ENCODE data around the gene TMPRSS2. TPM values are rescaled to one million over a fixed set of nuclear protein-coding genes. Genes with fewer than 3 reads are reported as not detected.

Gene TMPRSS2
- total RNA-seq, 4 donors from 2014 or later: 0.19 to 5.0 (median 0.62) TPM; not detected in 1

DNA sequence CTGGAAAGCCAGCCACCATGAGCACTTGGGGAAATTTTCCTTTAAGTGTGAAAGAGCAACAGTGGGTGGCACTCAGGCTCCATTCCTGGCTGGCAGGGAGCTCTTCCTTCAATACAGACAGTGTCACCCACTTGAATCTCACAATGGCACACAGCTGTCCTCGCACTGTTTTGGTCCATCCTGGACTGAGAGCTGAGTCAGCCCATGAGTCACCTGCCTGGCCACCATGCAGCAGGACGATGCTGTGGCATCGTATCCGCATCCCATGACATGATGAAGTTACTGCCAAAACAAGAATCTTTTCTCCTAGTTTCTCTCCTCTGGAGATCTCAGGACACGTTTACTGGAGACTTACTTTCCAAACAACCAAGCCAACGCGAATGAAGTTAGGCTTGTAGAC lies 6.0 kb downstream of the TMPRSS2 start:
- no peak overlapping the region for H3K4me3 ChIP-seq
- peaks cover 0 to 2% (median 0%) of the 10 kb centered on the region in 3 donors for H3K4me1 ChIP-seq
- ATAC-seq: no peak
- H3K36me3 ChIP-seq: no peaks in the 10 kb centered on the region
- TF ChIP-seq POLR2AphosphoS5 (IDR thresholded peaks at IDR 0.05) (no peak), CTCF (IDR thresholded peaks at IDR 0.05) (no peak), EP300 (IDR thresholded peaks at IDR 0.05) (no peak), POLR2A (IDR thresholded peaks at IDR 0.05) (no peak)
- H3K9me3 ChIP-seq: no peaks in the 10 kb centered on the region
- 43 to 77% methylated on average over 1 to 7 of the region's 7 CpGs for WGBS, 2 donors (ENCODE audit: low coverage in 1 of 2)
- peaks cover 39% of the 10 kb centered on the region for H3K27me3 ChIP-seq
- no peak overlapping the region for H3K27ac ChIP-seq

DNA sequence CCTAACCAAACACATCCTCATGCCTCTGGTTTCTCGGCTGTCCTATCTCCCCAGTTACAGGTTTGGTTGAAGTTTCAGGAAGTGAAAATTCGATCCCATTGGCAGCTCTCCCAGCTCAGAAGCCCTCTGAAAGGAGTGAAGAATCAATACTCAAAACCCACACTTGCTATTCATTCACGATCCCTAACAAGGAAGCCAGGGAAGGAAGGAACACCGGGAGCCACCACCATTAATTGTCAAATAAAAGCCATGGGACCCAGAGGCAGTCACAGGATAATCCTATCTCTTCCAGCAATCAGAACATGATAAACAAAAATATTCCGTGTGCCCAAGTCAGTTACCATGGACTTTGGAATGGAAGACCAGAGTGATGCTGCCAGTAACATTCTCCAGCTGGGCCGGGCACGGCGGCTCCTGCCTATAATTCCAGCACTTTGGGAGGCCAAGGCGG lies 7.0 kb downstream of the TMPRSS2 start:
- 63 to 77% methylated on average over 5 to 7 of the region's 9 CpGs for WGBS, 2 donors (ENCODE audit: low coverage in 1 of 2)
- H3K4me3 ChIP-seq: no peak overlapping the region
- no peaks in the 10 kb centered on the region for H3K36me3 ChIP-seq
- no peaks in the 10 kb centered on the region for H3K9me3 ChIP-seq
- H3K4me1 ChIP-seq: no peaks in the 10 kb centered on the region
- peaks cover 29% of the 10 kb centered on the region for H3K27me3 ChIP-seq
- no peak for ATAC-seq
- TF ChIP-seq POLR2AphosphoS5 (IDR thresholded peaks at IDR 0.05): no peak
- no peak for TF ChIP-seq EP300 (IDR thresholded peaks at IDR 0.05)
- TF ChIP-seq CTCF (IDR thresholded peaks at IDR 0.05): no peak
- TF ChIP-seq POLR2A (IDR thresholded peaks at IDR 0.05): no peak
- no peak overlapping the region for H3K27ac ChIP-seq

DNA sequence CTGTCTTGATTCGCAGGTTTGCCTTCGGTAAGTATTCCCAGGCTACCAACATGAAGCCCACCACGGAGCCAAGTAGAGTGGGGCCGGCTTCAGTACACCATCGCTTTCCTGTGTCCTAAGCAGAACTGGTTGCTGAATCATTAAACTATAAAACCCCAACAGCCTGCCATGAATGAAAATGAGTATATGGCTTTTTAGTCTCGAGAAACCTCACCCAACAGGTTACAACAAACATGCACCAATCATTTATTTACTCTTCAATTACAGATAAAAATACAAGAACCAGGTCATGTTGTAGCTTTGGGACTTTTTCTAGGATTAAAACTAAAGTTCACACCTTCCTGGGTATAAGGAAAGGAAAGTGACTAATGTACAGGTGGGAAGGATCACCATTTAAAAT lies 7.6 kb downstream of the TMPRSS2 start:
- Histone ChIP-seq H3K4me3 (no peak overlapping the region), H3K27me3 (peaks cover 23% of the 10 kb centered on the region), H3K36me3 (no peaks in the 10 kb centered on the region), H3K9me3 (no peaks in the 10 kb centered on the region), H3K27ac (no peak overlapping the region), H3K4me1 (no peaks in the 10 kb centered on the region)
- 78 to 79% methylated on average over 6 of the region's 6 CpGs for WGBS, 2 donors (ENCODE audit: low coverage in 1 of 2)
- no peak for TF ChIP-seq CTCF (IDR thresholded peaks at IDR 0.05)
- no peak for TF ChIP-seq POLR2AphosphoS5 (IDR thresholded peaks at IDR 0.05)
- no peak for TF ChIP-seq POLR2A (IDR thresholded peaks at IDR 0.05)
- TF ChIP-seq EP300 (IDR thresholded peaks at IDR 0.05): no peak
- no peak for ATAC-seq

- H3K27me3 ChIP-seq: peaks cover 20% of the 10 kb centered on the region
- no peaks in the 10 kb centered on the region for H3K36me3 ChIP-seq
- H3K9me3 ChIP-seq: no peaks in the 10 kb centered on the region
- H3K4me1 ChIP-seq: no peaks in the 10 kb centered on the region
- TF ChIP-seq CTCF (IDR thresholded peaks at IDR 0.05): no peak
- TF ChIP-seq EP300 (IDR thresholded peaks at IDR 0.05): no peak
- TF ChIP-seq POLR2A (IDR thresholded peaks at IDR 0.05): no peak
- TF ChIP-seq POLR2AphosphoS5 (IDR thresholded peaks at IDR 0.05): no peak
- H3K4me3 ChIP-seq: no peak overlapping the region
- H3K27ac ChIP-seq: no peak overlapping the region
- WGBS, 2 donors (ENCODE audit: low coverage in 1 of 2): 60% methylated on average over 1 of the region's 2 CpGs; no CpG with 5 or more reads in 1 of the 2 donors
- no peak for ATAC-seq
Observed at GRCh38 chr21:41499920-41500319, 8.0 kb downstream of the TMPRSS2 start.

DNA sequence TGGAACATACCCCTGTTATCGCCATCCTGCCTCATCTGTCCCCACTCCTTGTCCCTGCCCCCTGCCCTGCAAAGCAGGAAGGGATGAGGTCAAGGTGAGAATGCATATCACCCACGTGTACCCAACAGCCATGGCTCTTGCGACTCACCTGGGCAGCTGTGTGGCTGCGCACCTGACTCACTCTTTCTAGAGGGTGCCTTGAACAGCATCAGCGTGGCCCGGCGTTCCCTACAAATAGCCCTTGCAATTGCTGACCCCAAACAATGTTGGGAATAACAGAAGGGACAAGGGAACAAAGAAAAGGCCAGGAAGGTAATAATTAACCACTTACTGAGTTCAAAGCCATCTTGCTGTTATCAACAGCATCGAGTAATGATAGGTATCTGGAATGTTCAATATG lies 10.2 kb downstream of the TMPRSS2 start:
- H3K4me1 ChIP-seq: no peaks in the 10 kb centered on the region
- H3K4me3 ChIP-seq: no peak overlapping the region
- H3K27ac ChIP-seq: no peak overlapping the region
- ATAC-seq: no peak
- no peaks in the 10 kb centered on the region for H3K36me3 ChIP-seq
- WGBS, 2 donors (ENCODE audit: low coverage in 1 of 2): 87 to 100% methylated on average over 1 of the region's 8 CpGs
- peaks cover 28% of the 10 kb centered on the region for H3K27me3 ChIP-seq
- TF ChIP-seq EP300 (IDR thresholded peaks at IDR 0.05): no peak
- TF ChIP-seq CTCF (IDR thresholded peaks at IDR 0.05): no peak
- no peak for TF ChIP-seq POLR2A (IDR thresholded peaks at IDR 0.05)
- no peak for TF ChIP-seq POLR2AphosphoS5 (IDR thresholded peaks at IDR 0.05)
- H3K9me3 ChIP-seq: no peaks in the 10 kb centered on the region

All from gastroesophageal sphincter (tissue), 4 donors.